Suprapubic skin (tissue), 4 donors: ENCODE results near the gene ZBTB4.

Experiments
- CTCF ChIP-seq, 2 donors: fragments of 200-600 bp in 1 of 2; fragments of 450-650 bp in 1 of 2; sonication (generic) in 1 of 2; IDR thresholded peaks; one replicate each; pipeline ENCODE4 v1.5.1; 2016 to 2019; ENCODE audit warnings: antibody characterized with exemption in 2 of 2, mild to moderate bottlenecking in 1 of 2, moderate library complexity in 1 of 2
- POLR2A ChIP-seq, 2 donors: fragments of 450-650 bp; IDR thresholded peaks; one replicate each; pipeline ENCODE4 v1.6.1; 2017; ENCODE audit warnings: antibody characterized with exemption in 2 of 2, mild to moderate bottlenecking in 2 of 2, moderate library complexity in 2 of 2
- POLR2AphosphoS5 ChIP-seq, 3 donors: sonication (generic); formaldehyde crosslinking; IDR thresholded peaks; one replicate each; pipeline ENCODE4 v1.6.1; 2017; ENCODE audit warnings: antibody characterized with exemption in 3 of 3

GRCh38 chr17:7417056-7417655 is 62.3 kb downstream of the ZBTB4 start:
- TF ChIP-seq POLR2A (IDR thresholded peaks at IDR 0.05) (no peak), CTCF (IDR thresholded peaks at IDR 0.05) (no peak), POLR2AphosphoS5 (IDR thresholded peaks at IDR 0.05) (no peak)
